Keratinocyte (primary cell): Measurements from ENCODE around the gene LMNTD2. TPM values are rescaled to one million over a fixed set of nuclear protein-coding genes. Genes with fewer than 3 reads are reported as not detected.

ENCODE experiments used
- DNase-seq: peaks from one replicate; pipeline ENCODE4 v3.0.0-alpha.2; 2011; ENCODE audit warnings: low read depth, missing footprints, low spot score
- FAIRE-seq: peaks from 2 replicates; lab custom pipeline; 2011; peaks lifted over from hg19 to GRCh38; lab: Jason Lieb, UNC
- H2AFZ ChIP-seq: 2 replicates; pipeline ENCODE4 v1.6.0; 2012; ENCODE audit warnings: low read length, control low read depth, inconsistent platforms; ENCODE audit not compliant: control insufficient read depth
- H3K27ac ChIP-seq: 2 replicates; pipeline ENCODE4 v1.5.1; 2011; ENCODE audit warnings: low read length; ENCODE audit not compliant: control insufficient read depth, insufficient read depth
- H3K27me3 ChIP-seq: 3 replicates; pipeline ENCODE4 v1.6.0; 2011; ENCODE audit warnings: low read length; ENCODE audit not compliant: control insufficient read depth, insufficient read depth; ENCODE audit errors: extremely low read depth
- H3K36me3 ChIP-seq, 2 experiments: 2 replicates in 1 of 2; 3 replicates in 1 of 2; pipeline ENCODE4 v1.5.1; 2011; ENCODE audit warnings: low read length in 2 of 2, mild to moderate bottlenecking in 1 of 2; ENCODE audit not compliant: control insufficient read depth in 2 of 2, insufficient read depth in 2 of 2; ENCODE audit errors: extremely low read depth in 1 of 2
- H3K4me1 ChIP-seq: 3 replicates; pipeline ENCODE4 v1.5.1; 2011; ENCODE audit warnings: low read length; ENCODE audit not compliant: control insufficient read depth, insufficient read depth; ENCODE audit errors: extremely low read depth
- H3K4me2 ChIP-seq: 3 replicates; pipeline ENCODE4 v1.6.0; 2011; ENCODE audit warnings: low read depth, low read length; ENCODE audit not compliant: control insufficient read depth, insufficient read depth; ENCODE audit errors: extremely low read depth
- H3K4me3 ChIP-seq, 3 experiments: fragments of 200-600 bp in 1 of 3; sonication (generic) in 1 of 3; 2 replicates in 2 of 3; 3 replicates in 1 of 3; pipeline ENCODE4 v1.5.1; 2011 to 2016; ENCODE audit warnings: low read length in 3 of 3, mild to moderate bottlenecking in 3 of 3, control low read depth in 2 of 3, inconsistent platforms in 1 of 3, low read depth in 1 of 3, mixed read lengths in 1 of 3, mixed run types in 1 of 3, moderate library complexity in 1 of 3; ENCODE audit not compliant: control insufficient read depth in 2 of 3, insufficient read depth in 2 of 3; ENCODE audit errors: extremely low read depth in 1 of 3
- H3K79me2 ChIP-seq: 2 replicates; pipeline ENCODE4 v1.6.0; 2012; ENCODE audit warnings: low read length; ENCODE audit not compliant: control insufficient read depth, insufficient read depth
- H3K9ac ChIP-seq: 3 replicates; pipeline ENCODE4 v1.6.0; 2011; ENCODE audit warnings: low read length; ENCODE audit not compliant: control insufficient read depth, insufficient read depth; ENCODE audit errors: extremely low read depth
- H3K9me1 ChIP-seq: 3 replicates; pipeline ENCODE4 v1.6.0; 2011; ENCODE audit warnings: low read length; ENCODE audit not compliant: control insufficient read depth, insufficient read depth; ENCODE audit errors: extremely low read depth
- H3K9me3 ChIP-seq: 2 replicates; pipeline ENCODE4 v1.5.1; 2012; ENCODE audit warnings: low read depth, low read length; ENCODE audit not compliant: control insufficient read depth
- H4K20me1 ChIP-seq: 3 replicates; pipeline ENCODE4 v1.6.0; 2011; ENCODE audit warnings: low read length; ENCODE audit not compliant: control insufficient read depth, insufficient read depth; ENCODE audit errors: extremely low read depth
- CTCF ChIP-seq, 3 experiments: IDR thresholded peaks in 1 of 3; conservative IDR thresholded peaks in 1 of 3; optimal IDR thresholded peaks in 1 of 3; 2 replicates in 2 of 3; 3 replicates in 1 of 3; pipeline versions ENCODE3 to v1.5.1; 2011; ENCODE audit warnings: low read length in 3 of 3, mild to moderate bottlenecking in 3 of 3, moderate library complexity in 2 of 3, control low read depth in 1 of 3, inconsistent platforms in 1 of 3; ENCODE audit not compliant: insufficient read depth in 2 of 3; ENCODE audit errors: extremely low read depth in 1 of 3
- EZH2 ChIP-seq: IDR thresholded peaks from one replicate; pipeline ENCODE4 v1.6.1; 2012; ENCODE audit warnings: inconsistent platforms, mild to moderate bottlenecking, low read length, moderate library complexity
- dilution Hi-C: fragments of 300-500 bp; cut with MboI; formaldehyde crosslinking; loops from one replicate; pipeline ENCODE4 v1.7.0; 2020; ENCODE audit warnings: low sequenced_read_pairs; ENCODE audit not compliant: extremely low pct_ligation_motif_present
- polyA plus RNA-seq, 5 experiments: library from polyadenylated mRNA; depleted of rRNA in 3 of 5; stranded (reverse) in 3 of 5; stranded (forward) in 1 of 5; unstranded in 1 of 5; fragments of >200 nt; gene quantifications; 1 replicate in 1 of 5; 2 replicates in 3 of 5; 3 replicates in 1 of 5; pipeline versions ENCODE4 v1.2.1 to v1.2.3, GENCODE V29; 2011 to 2012; ENCODE audit warnings: missing spikeins in 2 of 5, low read depth in 1 of 5, low replicate concordance in 1 of 5

LMNTD2 gene
- polyA plus RNA-seq, 1 donor (not counting 4 experiments of a cell fraction or from before 2014, with no cell fraction given), result 1.2 TPM

DNA sequence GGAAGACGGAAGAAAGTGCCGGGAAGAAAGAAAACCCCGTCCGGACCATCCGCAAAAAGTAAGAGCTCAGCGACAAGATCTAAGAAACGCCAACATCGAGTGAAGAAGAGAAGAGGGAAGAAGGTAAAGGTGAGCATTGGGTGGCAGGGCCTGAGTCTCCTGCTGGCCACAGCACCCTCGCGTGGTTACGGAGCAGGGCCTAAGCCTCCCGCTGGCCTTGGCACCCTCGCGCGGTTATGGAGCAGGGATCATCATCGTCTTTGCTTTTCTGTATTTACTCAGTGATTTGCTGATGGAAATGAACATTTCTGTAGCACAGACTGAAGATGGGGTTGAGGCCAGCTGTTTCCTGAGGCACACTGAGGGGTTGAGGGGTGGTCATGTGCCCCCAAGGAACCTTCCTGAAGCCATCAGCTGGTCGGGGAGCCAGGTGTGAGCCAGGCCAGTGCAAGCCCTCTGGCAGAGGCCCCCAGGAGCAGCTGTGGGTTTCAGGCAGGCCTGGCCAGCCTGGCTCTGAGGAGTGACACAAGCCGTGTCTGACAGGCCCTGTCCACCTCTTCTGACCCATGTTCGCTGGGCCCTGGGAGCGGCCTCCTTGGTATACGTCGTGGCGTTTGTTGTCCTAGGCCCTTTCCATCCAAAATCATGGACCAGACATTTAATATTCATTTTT, 41.2 kb upstream of the LMNTD2 start:
- H3K9me3 ChIP-seq, result no peaks in the 10 kb centered on the region
- H4K20me1 ChIP-seq, result no peaks in the 10 kb centered on the region
- peaks cover 17% of the 10 kb centered on the region for H3K79me2 ChIP-seq
- DNase-seq (no peak), FAIRE-seq (no peak)
- no peak overlapping the region for H3K27ac ChIP-seq
- H3K9me1 ChIP-seq, result no peaks in the 10 kb centered on the region
- TF ChIP-seq EZH2, result no peak
- no peak for TF ChIP-seq CTCF (optimal IDR thresholded peaks at IDR 0.05 in 1 of 3, IDR thresholded peaks at IDR 0.05 in 1 of 3, conservative IDR thresholded peaks at IDR 0.05 in 1 of 3; ENCODE audit: extremely low read depth in 1 of 3, insufficient read depth in 2 of 3, low read length in 3 of 3)
- H3K4me2 ChIP-seq, result no peak overlapping the region
- peaks cover 9% of the 10 kb centered on the region for H3K4me1 ChIP-seq
- no peak overlapping the region for H3K4me3 ChIP-seq
- no peaks in the 10 kb centered on the region for H3K27me3 ChIP-seq
- no peak overlapping the region for H2AFZ ChIP-seq
- dilution Hi-C loops, result no loop called here
- peaks cover 47 to 59% of the 10 kb centered on the region in 2 experiments for H3K36me3 ChIP-seq
- H3K9ac ChIP-seq, result no peak overlapping the region

- H3K9ac ChIP-seq, result no peak overlapping the region
- TF ChIP-seq EZH2, result no peak
- DNase-seq (no peak), FAIRE-seq (no peak)
- no peaks in the 10 kb centered on the region for H3K9me1 ChIP-seq
- H3K4me3 ChIP-seq, result no peak overlapping the region
- H3K4me2 ChIP-seq, result no peak overlapping the region
- H4K20me1 ChIP-seq, result no peaks in the 10 kb centered on the region
- no peaks in the 10 kb centered on the region for H3K9me3 ChIP-seq
- H3K27me3 ChIP-seq, result no peaks in the 10 kb centered on the region
- peaks cover 44 to 53% of the 10 kb centered on the region in 2 experiments for H3K36me3 ChIP-seq
- H3K27ac ChIP-seq, result no peak overlapping the region
- dilution Hi-C loops, result no loop called here
- H2AFZ ChIP-seq, result no peak overlapping the region
- H3K79me2 ChIP-seq, result peaks cover 36% of the 10 kb centered on the region
- no peaks in the 10 kb centered on the region for H3K4me1 ChIP-seq
Observed at GRCh38 chr11:598005-598680, 37.6 kb upstream of the LMNTD2 start.
